Measurements from ENCODE around the gene LY86.
A peak's percentile ranks its signal among the peaks of the same experiment; 100 is the strongest.
"Not testable (repeated sequence)": the region's sequence is repeated elsewhere in the genome, so short reads cannot be mapped to it uniquely, and the experiment has no call there.

LY86 gene

DNA sequence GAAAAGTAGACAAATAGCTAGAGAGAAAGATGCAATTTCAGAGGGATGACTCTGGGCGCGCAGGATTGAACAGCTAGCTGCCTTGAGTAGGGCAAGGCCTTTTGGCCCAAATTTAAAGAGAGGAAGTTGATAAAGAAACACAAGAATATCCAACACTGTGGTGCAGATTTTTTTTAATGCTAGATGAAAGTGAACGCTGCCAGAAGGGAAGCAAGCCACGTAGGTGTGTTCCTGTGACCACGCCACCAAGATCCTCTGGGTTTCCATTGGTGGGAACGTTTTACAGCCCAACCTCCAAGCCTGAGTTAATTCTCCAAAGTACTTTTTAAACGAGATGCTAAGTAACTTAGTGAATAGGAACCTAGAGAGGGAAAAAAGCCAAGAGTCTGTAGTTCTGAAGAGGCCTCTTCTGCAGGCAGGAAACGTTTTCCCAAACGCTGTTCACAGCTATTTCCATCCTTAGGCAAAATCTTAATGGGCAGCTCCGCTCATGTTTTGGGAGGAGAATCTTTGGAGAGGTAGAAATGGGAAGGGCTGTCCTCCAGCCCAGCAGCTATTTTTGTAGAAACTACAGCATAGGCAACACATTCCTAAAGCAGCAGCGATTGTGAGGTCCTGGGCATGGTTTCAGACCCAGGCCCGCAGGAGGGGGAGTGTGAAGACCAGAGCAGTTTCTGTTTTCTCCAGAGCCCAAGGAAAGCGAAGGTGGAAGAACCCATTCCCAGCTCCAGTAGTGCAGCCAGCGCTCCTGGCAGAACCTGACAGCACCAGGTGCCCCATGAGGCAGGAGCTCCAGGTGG is 8.2 kb downstream of the LY86 start:
- no peak for DNase-seq

DNA sequence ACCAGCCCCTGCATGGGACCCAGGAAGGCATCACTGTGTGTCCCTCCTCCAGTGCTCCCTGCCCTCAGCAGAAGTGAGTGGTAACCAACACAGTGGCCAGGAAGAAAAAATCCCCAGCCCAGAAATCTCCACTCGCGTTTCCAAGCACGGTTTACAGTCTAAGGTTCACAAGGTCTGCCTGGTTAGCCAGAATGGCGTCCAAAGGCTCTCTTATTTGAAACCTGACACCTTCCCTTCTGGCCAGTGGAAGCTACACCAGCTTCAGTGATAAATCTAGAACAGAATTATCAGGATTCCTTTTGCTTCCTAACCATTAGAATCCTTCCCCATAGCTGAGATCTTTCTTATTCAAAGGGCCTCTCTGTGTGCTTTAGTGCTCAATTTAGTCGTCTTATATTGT is 9.2 kb downstream of the LY86 start:
- no peak for DNase-seq

DNA sequence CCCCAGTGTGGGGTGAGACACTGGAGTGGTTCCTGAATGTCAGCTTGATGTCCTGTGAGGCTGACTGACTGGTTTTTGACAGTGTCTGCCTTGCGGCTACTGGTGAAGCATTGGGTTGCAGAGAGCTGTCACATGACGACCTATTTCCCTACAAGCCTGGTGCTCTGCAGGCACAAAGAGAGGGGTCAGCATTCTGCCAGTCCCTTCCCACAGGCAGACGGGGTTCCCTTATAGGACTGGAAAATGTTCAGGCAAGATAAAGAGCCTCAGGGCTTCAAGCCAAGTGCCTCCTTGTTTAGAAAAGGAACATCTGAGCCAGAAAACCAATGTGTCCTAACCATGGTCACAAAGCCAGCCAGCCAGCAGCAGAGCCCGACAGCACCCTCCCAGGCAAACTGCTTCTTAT is 11.0 kb downstream of the LY86 start:
- DNase-seq: peak; percentile 84

DNA sequence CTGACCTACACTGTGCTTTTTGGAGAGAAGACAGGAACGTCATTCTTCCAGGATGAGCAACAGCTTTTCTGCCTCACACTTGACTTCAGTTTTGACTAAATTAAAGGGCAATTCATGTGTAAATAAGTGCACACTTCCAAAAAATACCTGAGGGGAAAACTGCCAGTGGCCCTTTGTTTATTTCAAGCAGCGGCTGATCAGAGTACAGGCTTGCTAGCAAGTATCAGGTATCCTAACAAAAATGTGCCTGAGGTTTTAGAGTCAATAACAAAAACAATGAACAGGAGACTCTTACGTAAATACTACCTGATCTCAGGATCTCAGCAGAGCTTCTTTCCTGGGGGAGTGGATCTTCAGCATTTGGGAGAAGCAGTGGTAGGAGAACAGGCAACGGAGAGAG is 12.4 kb downstream of the LY86 start:
- DNase-seq: no peak

DNA sequence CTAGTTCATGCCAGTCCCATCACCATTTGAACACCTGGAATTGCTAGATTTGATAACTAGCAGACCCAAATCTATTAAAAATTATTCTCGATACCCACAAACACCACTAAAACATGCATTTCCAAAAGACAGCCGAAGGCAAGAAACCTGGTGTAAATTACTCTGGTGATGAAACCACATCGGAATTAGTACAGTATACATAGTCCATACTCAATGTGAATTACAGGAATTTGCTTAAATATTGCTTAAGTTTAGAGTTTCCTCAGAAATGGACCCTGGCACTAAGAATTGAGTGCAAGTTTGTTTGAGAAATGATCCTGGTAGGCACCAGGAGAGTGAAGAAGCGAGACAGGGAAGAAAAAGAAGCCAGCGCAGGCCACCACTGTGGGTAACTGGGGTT is 13.7 kb downstream of the LY86 start:
- no peak for DNase-seq

DNA sequence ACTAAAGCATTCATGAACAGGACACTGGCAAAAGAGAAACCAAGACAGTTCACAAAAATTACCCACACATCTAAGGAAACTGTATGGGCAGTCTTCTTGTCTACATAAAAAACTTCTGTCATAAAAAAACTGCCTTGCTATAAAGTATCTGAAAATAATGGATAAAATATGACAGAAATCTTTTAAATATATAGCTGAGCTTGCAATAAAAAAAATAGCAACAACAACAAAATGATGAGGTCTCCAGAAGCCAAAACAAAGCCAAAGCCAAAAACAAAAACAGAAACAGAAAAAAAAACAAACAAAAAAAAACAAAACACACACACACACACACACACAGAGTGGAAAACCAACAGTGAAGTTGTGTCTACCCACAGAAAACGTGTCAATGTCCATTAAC is 14.8 kb downstream of the LY86 start:
- no peak for DNase-seq

DNA sequence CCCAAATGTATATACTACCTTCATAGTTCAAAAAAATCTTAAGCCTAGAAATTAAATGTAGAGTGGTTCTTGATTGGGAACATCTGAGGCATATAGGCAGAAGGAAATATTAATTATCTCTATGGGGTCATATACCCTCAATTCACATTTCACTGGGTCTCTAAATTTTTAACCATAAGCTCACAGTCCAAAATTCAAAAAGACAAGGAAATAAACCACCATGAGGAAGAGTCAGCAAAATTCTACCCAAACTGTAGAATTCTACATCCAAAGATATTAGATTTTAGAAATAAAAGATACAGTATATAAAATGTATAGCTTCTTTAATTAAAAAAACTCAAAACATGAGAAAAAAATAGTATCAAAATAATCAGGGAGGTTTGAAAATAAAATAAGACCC is 15.5 kb downstream of the LY86 start:
- DNase-seq: no peak

DNA sequence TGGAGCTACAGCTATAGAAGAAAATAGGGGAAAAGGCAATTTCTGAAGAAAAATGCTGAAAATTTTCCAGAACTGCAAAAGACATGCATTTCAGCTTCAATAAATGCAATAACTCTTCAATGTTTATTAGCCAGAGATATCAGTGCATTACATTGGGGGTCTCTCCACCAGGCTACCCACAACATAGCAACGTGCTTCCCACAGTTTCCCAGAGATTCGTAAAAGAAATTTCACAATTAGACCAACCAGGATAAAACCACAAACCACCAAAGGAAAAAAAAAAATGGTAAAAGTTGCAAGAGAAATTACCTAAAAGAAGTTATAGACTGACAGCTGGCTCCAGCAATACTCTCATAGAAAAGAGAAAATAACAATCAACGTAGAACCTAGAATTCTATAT is 16.0 kb downstream of the LY86 start:
- DNase-seq: no peak

DNA sequence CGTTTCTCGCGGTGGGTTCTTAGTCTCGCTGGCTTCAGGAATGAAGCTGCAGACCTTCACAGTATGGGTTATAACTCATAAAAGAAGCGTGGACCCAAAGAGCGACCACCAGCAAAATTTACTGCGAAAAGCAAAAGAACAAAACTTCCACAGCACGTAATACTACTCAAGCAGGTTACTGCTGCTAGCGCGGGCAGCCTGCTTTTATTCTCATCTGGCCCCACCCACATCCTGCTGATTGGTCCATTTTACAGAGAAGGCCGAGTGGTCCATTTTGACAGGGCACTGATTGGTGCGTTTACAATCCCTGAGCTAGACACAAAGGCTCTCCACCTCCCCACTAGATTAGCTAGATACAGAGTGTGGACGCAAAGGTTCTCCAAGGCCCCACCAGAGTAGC is 17.4 kb downstream of the LY86 start:
- peak; percentile 22 for DNase-seq

DNA sequence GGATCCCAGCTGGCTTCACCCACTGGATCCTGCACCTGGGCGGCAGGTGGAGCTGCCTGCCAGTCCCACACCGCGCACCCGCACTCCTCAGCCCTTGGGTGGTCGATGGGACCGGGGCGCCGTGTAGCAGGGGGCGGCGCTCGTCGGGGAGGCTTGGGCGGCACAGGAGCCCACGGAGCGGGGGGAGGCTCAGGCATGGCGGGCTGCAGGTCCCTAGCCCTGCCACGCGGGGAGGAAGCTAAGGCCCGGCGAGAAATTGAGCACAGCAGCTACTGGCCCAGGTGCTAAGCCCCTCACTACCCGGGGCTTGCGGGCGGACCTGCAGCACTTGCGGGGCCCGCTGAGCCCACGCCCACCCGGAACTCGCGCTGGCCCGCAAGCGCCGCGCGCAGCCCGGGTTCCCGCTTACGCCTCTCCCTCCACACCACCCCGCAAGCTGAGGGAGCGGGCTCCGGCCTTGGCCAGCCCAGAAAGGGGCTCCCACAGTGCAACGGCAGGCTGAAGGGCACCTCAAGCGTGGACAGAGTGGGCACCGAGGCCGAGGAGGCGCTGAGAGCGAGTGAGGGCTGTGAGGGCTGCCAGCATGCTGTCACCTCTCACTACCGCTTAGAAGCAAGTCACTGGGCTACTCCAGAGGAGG is 18.0 kb downstream of the LY86 start:
- DNase-seq: not testable (repeated sequence)

DNA sequence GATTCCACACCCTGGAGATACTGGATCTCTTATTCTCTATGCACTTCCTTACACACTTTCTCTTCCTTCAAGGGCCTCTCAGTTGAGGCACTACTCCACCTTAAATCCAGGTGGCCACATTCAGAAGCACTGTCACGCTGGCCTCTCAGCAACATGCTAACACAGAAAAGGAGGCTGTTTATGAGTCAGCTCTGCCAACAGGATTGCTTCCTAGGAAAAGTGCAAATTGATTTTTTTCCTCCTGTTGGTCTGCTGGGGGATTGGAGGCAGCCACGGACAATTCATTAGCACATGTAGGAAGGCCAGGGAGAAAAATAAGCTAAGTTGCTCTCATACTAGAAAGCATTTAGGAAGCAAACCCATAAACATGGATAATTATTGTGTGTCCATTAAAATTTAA is 20.9 kb downstream of the LY86 start:
- no peak for DNase-seq

DNA sequence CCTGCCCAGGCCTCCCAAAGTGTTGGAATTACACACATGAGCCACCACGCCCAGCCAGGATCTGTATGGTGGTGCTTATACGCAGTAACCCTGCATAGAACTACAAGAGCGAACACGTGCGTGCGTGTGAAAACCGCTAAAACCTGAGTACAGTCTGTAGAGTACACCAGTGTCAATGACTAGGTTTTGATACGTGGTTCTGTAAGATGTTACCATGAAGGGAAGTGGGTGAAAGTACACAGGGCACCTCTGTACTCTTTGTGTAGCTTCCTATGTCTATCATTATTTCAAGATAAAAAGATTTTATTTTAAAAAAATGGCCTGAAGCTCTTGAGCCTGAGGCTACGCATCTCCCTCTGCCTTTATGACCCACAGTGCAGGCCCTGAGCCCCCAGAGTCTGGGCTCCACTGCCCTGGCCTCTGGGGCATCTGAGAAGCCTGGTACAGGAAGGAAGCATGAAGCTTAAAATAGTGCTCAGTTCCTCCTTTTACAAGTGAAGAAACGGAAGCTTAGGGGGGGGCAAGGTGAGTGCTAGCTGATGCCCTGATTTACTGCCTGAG is 21.6 kb downstream of the LY86 start:
- DNase-seq: no peak

DNA sequence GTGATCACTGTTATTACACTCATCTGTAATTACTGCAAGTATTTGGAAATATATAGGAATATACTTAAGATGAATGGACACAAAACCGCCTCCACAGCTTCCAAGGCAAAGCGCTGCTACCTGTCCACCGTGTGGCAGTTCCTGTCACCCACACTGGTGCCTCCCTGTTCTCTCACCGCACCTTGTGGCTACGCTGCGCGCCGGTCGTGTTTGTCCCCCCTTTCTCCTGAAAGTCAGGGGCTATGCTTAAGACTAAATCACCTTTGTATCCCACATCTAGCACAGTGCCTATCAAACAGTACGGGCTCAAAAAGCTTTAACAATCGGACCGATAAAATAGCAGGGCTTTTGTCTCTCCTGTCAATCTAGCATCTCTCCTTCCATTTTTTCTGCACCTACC is 23.0 kb downstream of the LY86 start:
- no peak for DNase-seq

DNA sequence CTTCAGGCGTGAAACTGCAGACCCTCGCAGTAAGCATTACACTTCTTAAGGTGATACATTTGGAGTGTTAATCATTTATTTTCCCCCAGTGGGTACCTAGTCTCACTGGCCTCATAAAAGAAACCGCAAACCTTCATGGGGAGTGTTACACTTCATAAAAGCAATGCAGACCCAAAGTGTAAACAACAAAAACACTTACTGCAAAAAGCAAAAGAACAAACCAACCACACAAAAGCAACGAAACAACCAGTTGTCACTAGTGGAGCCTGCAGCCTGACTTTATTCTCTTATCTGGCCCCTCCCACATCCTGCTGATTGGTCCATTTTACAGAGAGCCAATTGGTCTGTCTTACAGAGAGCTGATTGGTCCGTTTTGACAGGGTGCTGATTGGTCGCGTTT is 23.8 kb downstream of the LY86 start:
- DNase-seq: no peak

DNA sequence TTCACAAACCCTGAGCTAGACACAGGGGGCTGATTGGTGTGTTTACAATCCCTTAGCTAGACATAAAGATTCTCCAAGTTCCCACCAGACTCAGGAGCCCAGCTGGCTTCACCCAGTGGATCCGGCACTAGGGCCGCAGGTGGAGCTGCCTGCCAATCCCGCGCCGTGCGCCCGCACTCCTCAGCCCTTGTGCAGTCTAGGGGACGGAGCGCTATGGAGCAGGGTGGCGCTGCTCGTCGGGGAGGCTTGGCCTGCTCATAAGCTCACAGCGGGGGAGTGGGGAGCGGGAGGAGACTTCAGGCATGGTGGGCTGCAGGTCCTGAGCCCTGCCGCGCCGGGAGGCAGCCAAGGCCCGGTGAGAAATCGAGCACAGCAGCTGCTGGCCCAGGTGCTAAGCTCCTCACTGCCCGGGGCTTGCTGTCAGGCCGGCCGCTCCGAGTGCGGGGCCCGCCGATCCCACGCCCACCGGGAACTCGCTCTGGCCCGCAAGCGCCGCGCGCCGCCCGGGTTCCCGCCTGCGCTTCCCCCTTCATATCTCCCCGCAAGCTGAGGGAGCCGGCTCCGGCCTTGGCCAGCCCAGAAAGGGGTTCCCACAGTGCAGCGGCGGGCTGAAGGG is 24.7 kb downstream of the LY86 start:
- not testable (repeated sequence) for DNase-seq

DNA sequence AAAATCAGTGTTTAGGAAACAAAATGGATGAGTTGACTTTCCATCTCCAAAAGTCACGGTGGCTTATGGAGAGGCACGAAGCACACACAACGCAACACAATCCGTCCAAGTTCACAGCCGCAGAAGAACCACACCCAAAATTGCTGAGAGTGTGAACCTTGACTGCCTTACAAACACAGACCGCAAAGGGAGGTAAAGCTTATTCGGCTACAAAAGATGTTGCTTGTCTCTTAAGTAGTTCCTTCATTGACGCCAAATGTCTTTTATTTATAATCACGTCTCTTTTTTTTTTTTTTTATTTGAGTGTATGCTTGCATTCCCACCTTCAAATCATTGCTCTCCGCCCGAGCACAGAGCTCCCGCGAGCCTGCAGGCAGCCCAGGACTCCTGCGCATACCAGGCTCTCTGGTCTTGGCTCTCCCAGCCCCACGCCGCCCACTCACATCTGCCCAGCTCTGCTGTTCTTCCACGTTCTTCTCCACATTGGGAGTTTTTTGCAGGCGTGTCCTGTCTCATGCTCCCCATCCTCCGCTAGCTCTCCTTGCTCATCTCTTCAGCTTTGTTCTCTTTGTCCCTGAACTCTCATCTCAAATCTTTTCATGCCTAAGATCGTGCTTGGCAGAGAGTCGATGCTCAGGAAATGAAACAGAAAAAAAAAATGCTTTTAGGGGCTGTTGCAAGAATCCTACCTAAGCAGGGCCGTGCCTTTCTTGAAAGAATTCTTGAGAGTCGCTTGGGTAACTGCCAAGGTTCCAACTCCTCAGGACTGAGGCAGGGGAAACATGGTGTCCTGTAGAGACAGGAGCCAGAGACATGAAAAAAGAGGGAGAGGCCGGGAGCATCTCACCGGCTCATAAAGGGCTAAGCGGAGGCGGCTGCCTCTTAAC is 25.8 kb downstream of the LY86 start:
- no peak for DNase-seq

DNA sequence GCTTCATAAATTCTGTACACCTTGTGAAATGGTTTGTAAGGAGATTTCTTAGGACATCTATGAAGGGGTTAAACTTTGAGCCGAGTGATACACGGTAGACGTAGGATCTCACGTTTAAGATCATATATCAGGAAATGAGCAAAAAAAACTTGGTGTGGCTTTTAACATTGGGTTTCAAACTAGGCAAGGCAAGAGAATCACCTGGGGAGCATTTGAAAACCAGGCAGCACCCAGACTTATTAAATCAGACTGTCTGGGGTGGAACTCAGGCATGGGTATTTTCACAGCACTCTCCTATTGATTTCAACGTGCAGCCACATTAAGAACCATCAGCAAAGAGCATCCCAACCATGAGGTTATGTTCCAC is 26.4 kb downstream of the LY86 start:
- no peak for DNase-seq

DNA sequence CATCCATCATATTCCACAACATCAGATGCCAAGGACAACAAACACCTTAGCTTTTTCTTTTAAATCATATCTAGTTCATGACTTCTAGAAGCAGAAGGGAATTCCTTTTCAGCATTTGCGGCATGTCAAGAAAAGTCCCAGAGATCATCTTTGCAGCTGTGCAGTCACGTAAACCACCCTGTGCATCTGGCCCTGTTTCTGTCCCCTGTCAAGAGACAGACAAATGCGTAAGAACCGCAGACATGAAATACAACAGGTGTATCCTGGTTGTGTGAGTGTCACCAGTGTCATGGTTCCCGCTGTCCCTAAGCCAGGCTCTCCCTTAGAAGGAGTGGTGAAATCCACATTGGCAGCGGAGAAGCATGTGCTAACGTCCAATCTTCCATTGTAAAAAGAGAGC is 28.1 kb downstream of the LY86 start:
- no peak for DNase-seq

DNA sequence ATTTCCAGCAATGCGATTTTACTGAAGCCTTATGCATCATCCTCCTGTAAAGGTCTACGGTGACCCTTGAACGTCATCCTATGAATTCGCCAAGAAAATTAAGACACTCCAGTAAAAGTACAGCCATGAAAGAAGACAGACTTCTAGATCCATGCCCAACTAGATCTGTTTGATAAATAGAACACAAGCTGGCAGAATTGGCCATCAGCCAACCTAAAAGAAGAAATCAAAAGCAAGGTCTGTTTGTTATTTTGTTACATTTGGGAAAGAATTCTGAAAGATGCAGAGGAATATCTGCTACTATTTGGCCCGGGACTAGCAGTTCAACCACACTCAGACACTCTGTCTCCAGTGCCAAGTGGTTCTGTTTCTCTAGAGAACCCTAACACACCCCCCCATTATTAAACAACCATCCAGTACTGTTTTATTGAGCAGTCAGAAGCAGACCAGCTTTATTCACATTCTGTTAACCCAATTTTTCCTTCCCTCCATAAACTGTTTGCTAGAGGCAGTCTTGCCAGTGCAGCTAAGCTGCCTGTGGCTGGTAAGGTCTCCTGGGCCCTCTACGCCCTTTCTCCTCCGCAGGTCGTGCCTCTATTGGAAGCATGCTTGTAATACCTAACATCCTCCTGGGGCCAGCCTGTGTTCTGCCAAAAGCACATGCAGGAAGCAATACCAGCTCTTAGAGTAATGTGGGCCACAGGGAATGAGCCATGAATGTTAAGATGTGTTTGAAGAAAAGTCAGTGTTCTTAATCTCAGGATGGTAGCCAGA is 30.7 kb downstream of the LY86 start:
- no peak for DNase-seq

DNA sequence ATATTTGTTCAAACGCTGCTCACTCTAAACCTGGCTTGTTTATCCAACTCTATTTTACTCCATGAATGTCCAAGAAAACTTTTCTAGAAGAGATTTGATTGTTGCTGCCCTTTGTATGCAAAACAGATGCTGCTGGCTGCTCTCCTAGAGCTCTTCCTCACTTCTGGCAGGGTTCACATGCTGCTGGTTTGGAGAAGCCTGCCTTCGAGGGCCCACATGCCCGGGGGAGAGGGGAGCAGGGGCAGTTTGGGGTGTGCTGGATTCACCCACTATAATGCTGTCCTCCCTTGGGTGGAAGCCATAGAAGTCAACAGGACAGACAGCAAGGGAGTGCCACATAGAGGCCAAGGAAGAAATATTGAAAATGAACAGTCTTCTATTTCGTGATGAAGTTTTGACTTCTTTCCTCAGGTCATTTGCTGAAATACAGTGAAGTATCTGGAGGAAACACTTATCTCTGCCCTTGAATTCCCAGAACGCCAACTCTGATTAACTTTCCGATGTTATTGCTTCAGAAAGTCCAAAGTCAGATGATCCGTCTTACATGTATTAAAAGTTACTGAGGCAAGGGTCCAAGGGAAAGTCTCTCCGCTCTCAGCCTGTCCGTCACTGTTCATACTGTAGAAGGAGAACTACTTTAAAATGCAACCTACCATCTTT is 32.4 kb downstream of the LY86 start:
- no peak for DNase-seq

DNA sequence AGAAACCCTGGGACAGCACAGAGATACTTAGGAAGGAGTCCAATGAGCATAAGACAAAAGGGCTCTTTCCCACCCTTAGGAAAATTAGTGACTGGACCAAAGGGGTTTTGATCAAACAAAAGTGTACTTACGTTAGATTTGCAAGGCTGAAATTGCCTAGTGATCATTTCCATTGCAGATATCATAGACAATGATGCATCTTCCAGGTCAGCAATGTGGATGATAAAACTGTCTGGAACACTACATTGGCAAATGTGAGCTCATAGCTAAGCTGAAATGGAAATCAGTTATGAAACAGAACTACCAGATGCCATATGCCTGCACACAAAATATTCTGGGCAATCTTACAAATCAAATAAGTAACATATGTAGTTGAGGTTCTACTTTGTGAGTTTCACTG is 34.0 kb downstream of the LY86 start:
- no peak for DNase-seq

DNA sequence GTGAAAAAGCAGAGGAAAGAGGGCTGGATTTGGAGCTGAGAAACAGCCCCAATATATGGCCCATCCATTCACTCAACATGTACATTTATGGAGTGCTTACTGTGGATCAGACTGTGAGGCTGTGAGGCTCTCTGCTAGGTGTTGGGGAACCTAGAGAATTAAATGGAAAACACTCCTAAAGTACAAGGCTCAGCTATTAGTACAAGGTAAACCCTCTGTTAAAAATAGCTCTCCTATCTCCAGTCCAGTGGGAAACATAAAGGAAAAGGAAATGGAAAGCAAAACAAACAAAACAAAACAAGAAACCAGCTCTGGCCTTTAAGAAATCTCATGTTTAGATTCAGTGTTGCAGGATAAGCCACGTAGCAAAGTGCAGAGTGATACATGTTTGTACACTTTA is 35.0 kb downstream of the LY86 start:
- DNase-seq: no peak
